ENCODE measurements around the gene FOXD2.

DNA sequence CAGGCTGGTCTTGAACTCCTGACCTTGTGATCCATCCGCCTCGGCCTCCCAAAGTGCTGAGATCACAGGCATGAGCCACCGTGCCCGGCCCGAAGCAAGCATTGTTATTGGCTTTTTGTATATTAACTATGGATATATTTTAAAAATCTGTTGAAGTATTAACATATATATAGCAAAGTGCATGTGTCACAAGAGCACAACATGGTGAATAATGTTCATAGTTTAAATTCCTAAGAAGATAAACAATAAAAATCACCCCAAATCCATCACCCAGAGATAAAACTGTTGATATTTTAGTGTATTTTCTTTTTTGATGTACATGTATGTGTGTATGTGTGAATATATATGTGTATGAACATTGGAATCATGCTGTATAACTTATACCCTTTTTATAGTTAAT lies 30.9 kb upstream of the FOXD2 start:
- TF ChIP-seq EP300 (IDR thresholded peaks at IDR 0.05; ENCODE audit: borderline replicate concordance in 1 of 2, low read depth in 1 of 2, low read length in 1 of 2), result no peak
- TF ChIP-seq FOXM1 (IDR thresholded peaks at IDR 0.05; ENCODE audit: low read depth), result no peak
- TF ChIP-seq CTCF (IDR thresholded peaks at IDR 0.05), result no peak
- TF ChIP-seq SIN3A (IDR thresholded peaks at IDR 0.05; ENCODE audit: borderline replicate concordance, low read depth, low read length), result no peak
- no peak for TF ChIP-seq POLR2AphosphoS5 (IDR thresholded peaks at IDR 0.05; ENCODE audit: low read depth, low read length)
